Fibroblast of lung (primary cell): Measurements from ENCODE around the gene LHFPL6.

Experiments used
- EZH2 ChIP-seq: IDR thresholded peaks from 2 replicates; pipeline ENCODE4 v1.5.1; 2012; ENCODE audit warnings: low read length, control low read depth, mild to moderate bottlenecking; ENCODE audit errors: missing control alignments
- TF ChIP-seq, protein P1 (sequence below), 2 donors: IDR thresholded peaks in 1 of 2; conservative IDR thresholded peaks in 1 of 2; 1 replicate in 1 of 2; 2 replicates in 1 of 2; pipeline ENCODE4 v1.5.1; 2011 to 2012; ENCODE audit warnings: low read length in 2 of 2, control low read depth in 1 of 2, inconsistent platforms in 1 of 2, low read depth in 1 of 2, mild to moderate bottlenecking in 1 of 2

DNA sequence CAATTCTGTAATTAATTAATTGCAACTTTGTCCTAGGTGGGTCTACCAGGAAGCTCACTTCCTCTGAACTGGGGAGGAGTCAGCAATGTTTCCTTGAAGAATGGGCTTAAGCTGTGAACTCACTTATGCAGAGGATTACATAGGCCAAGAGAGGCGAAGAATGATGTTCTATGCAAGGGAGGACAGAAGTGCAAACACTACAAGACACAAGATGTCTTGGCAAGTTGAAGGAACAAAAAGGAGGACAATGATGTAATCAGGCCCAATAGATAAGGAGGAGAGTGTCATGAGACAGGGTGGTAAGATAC is 275.9 kb downstream of the LHFPL6 start:
- no peak for TF ChIP-seq EZH2
- TF ChIP-seq, protein P1, sequence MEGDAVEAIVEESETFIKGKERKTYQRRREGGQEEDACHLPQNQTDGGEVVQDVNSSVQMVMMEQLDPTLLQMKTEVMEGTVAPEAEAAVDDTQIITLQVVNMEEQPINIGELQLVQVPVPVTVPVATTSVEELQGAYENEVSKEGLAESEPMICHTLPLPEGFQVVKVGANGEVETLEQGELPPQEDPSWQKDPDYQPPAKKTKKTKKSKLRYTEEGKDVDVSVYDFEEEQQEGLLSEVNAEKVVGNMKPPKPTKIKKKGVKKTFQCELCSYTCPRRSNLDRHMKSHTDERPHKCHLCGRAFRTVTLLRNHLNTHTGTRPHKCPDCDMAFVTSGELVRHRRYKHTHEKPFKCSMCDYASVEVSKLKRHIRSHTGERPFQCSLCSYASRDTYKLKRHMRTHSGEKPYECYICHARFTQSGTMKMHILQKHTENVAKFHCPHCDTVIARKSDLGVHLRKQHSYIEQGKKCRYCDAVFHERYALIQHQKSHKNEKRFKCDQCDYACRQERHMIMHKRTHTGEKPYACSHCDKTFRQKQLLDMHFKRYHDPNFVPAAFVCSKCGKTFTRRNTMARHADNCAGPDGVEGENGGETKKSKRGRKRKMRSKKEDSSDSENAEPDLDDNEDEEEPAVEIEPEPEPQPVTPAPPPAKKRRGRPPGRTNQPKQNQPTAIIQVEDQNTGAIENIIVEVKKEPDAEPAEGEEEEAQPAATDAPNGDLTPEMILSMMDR (conservative IDR thresholded peaks at IDR 0.05 in 1 of 2, IDR thresholded peaks at IDR 0.05 in 1 of 2; ENCODE audit: low read depth in 1 of 2, low read length in 2 of 2) = no peak
